Measurements from ENCODE around the gene FCGR3B.
"Not testable (repeated sequence)": the region's sequence is repeated elsewhere in the genome, so short reads cannot be mapped to it uniquely, and the experiment has no call there.

- TF ChIP-seq, protein P1, sequence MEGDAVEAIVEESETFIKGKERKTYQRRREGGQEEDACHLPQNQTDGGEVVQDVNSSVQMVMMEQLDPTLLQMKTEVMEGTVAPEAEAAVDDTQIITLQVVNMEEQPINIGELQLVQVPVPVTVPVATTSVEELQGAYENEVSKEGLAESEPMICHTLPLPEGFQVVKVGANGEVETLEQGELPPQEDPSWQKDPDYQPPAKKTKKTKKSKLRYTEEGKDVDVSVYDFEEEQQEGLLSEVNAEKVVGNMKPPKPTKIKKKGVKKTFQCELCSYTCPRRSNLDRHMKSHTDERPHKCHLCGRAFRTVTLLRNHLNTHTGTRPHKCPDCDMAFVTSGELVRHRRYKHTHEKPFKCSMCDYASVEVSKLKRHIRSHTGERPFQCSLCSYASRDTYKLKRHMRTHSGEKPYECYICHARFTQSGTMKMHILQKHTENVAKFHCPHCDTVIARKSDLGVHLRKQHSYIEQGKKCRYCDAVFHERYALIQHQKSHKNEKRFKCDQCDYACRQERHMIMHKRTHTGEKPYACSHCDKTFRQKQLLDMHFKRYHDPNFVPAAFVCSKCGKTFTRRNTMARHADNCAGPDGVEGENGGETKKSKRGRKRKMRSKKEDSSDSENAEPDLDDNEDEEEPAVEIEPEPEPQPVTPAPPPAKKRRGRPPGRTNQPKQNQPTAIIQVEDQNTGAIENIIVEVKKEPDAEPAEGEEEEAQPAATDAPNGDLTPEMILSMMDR (IDR thresholded peaks at IDR 0.05): peak in 1 of 6 experiments; percentile 24
- TF ChIP-seq POLR2A (IDR thresholded peaks at IDR 0.05): not testable (repeated sequence)
These were observed 16.8 kb upstream of the FCGR3B start for GRCh38 chr1:161647507-161648360.

Data from thyroid gland (tissue), 4 donors.